Vagina (tissue), 2 donors: Measurements from ENCODE around the gene CASP12.

Experiments used
- POLR2A ChIP-seq, 2 donors: fragments of 450-650 bp; IDR thresholded peaks; one replicate each; pipeline ENCODE4 v1.6.1; 2017; ENCODE audit warnings: antibody characterized with exemption in 2 of 2, mild to moderate bottlenecking in 2 of 2, moderate library complexity in 2 of 2
- POLR2AphosphoS5 ChIP-seq, 2 donors: sonication (generic); formaldehyde crosslinking; IDR thresholded peaks; one replicate each; pipeline ENCODE4 v1.9.0; 2017; ENCODE audit warnings: antibody characterized with exemption in 2 of 2, mild to moderate bottlenecking in 2 of 2, low read depth in 1 of 2; ENCODE audit not compliant: insufficient read depth in 1 of 2
- TF ChIP-seq, protein P1 (sequence below), 3 experiments: fragments of 450-650 bp in 2 of 3; fragments of 200-600 bp in 1 of 3; sonication (generic) in 1 of 3; IDR thresholded peaks; one replicate each; pipeline ENCODE4 v1.5.1; 2017 to 2019; ENCODE audit warnings: antibody characterized with exemption in 3 of 3, mild to moderate bottlenecking in 2 of 3, moderate library complexity in 2 of 3

DNA sequence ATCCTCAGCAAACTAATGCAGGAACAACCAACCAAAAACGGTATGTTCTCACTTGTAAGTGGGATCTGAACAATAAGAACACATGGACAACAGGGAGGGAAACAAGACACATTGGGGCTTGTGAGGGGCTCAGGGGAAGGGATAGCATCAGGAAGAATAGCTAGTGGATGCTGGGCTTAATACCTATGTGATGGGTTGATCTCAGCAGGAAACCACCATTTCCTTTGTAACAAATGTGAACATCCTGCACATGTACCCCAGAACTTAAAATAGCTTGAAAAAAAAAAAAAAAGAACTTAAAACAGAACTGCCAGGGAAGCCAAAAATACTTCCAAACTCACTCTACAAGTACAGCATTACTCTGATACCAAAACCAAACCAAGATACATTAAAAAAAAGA is 36.3 kb upstream of the CASP12 start:
- TF ChIP-seq POLR2AphosphoS5 (IDR thresholded peaks at IDR 0.05; ENCODE audit: insufficient read depth in 1 of 2, low read depth in 1 of 2) (no peak), POLR2A (IDR thresholded peaks at IDR 0.05) (no peak)
- TF ChIP-seq, protein P1, sequence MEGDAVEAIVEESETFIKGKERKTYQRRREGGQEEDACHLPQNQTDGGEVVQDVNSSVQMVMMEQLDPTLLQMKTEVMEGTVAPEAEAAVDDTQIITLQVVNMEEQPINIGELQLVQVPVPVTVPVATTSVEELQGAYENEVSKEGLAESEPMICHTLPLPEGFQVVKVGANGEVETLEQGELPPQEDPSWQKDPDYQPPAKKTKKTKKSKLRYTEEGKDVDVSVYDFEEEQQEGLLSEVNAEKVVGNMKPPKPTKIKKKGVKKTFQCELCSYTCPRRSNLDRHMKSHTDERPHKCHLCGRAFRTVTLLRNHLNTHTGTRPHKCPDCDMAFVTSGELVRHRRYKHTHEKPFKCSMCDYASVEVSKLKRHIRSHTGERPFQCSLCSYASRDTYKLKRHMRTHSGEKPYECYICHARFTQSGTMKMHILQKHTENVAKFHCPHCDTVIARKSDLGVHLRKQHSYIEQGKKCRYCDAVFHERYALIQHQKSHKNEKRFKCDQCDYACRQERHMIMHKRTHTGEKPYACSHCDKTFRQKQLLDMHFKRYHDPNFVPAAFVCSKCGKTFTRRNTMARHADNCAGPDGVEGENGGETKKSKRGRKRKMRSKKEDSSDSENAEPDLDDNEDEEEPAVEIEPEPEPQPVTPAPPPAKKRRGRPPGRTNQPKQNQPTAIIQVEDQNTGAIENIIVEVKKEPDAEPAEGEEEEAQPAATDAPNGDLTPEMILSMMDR (IDR thresholded peaks at IDR 0.05): no peak
